ENCODE results near the gene PAXIP1.

DNA sequence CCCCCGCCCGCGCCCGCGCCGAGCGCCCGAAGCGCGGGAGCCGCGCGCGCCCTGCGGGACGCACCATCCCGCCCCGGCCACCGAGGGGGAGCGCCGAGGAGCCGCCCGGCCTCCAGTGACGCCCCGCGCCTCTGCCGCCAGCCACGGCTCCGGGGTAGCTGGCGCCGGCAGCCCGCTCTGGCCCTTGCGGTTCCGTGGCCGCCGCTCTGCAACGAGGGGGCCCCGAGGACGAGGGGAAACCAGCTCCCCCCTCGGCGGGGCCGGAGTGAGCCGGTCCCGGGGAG lies at the start of gene PAXIP1:
- TF ChIP-seq, protein P1, sequence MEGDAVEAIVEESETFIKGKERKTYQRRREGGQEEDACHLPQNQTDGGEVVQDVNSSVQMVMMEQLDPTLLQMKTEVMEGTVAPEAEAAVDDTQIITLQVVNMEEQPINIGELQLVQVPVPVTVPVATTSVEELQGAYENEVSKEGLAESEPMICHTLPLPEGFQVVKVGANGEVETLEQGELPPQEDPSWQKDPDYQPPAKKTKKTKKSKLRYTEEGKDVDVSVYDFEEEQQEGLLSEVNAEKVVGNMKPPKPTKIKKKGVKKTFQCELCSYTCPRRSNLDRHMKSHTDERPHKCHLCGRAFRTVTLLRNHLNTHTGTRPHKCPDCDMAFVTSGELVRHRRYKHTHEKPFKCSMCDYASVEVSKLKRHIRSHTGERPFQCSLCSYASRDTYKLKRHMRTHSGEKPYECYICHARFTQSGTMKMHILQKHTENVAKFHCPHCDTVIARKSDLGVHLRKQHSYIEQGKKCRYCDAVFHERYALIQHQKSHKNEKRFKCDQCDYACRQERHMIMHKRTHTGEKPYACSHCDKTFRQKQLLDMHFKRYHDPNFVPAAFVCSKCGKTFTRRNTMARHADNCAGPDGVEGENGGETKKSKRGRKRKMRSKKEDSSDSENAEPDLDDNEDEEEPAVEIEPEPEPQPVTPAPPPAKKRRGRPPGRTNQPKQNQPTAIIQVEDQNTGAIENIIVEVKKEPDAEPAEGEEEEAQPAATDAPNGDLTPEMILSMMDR (IDR thresholded peaks at IDR 0.05): no peak
- no peak for TF ChIP-seq POLR2A (IDR thresholded peaks at IDR 0.05)
- no peak for TF ChIP-seq POLR2AphosphoS5 (IDR thresholded peaks at IDR 0.05; ENCODE audit: insufficient read depth in 1 of 2, low read depth in 1 of 2)

Measured in vagina (tissue), 2 donors.